ENCODE data around the gene IFNAR1.

Gene IFNAR1

GRCh38 chr21:33286600-33287456, 37.9 kb upstream of the IFNAR1 start:
- POLR2A ChIA-PET: no interaction called here
- DNase-seq (ENCODE audit: extremely low spot score): no peak
- TF ChIP-seq CTCF (IDR thresholded peaks at IDR 0.05; ENCODE audit: control extremely low read depth, extremely low read depth, low read depth, missing control alignments): no peak
- CTCF ChIA-PET: interaction anchor here (0.9 to 1.8 kb wide), 6 partner anchors 8 to 22 kb away, joined by 3 to 6 read pairs (median 3); no protein-coding TSS in a partner anchor

GRCh38 chr21:33289199-33289819, 35.5 kb upstream of the IFNAR1 start:
- POLR2A ChIA-PET: no interaction called here

GRCh38 chr21:33290441-33290840, 34.3 kb upstream of the IFNAR1 start:
- ChIA-PET POLR2A (no interaction called here), CTCF (no interaction called here)
- no peak for DNase-seq (ENCODE audit: extremely low spot score)
- TF ChIP-seq CTCF (IDR thresholded peaks at IDR 0.05; ENCODE audit: control extremely low read depth, extremely low read depth, low read depth, missing control alignments): no peak

More at GRCh38 chr21:33289199-33289819, 35.5 kb upstream of the IFNAR1 start:
- CTCF ChIA-PET: interaction anchor here (1.0 to 1.7 kb wide), 2 partner anchors 11 to 90 kb away, joined by 3 to 4 read pairs; no protein-coding TSS in a partner anchor
- no peak for DNase-seq (ENCODE audit: extremely low spot score)
- TF ChIP-seq CTCF (IDR thresholded peaks at IDR 0.05; ENCODE audit: control extremely low read depth, extremely low read depth, low read depth, missing control alignments): no peak

GRCh38 chr21:33291686-33292085, 33.1 kb upstream of the IFNAR1 start:
- DNase-seq (ENCODE audit: extremely low spot score): no peak
- POLR2A ChIA-PET: no interaction called here
- CTCF ChIA-PET: interaction anchor here (1.6 kb wide), 1 partner anchor 12 kb away, joined by 3 read pairs; no protein-coding TSS in a partner anchor
- TF ChIP-seq CTCF (IDR thresholded peaks at IDR 0.05; ENCODE audit: control extremely low read depth, extremely low read depth, low read depth, missing control alignments): no peak

GRCh38 chr21:33292724-33293123, 32.0 kb upstream of the IFNAR1 start:
- ChIA-PET CTCF (interaction anchor here (1.0 to 1.6 kb wide), 2 partner anchors 13 to 313 kb away, joined by 3 read pairs; no protein-coding TSS in a partner anchor), POLR2A (no interaction called here)
- DNase-seq (ENCODE audit: extremely low spot score): no peak
- no peak for TF ChIP-seq CTCF (IDR thresholded peaks at IDR 0.05; ENCODE audit: control extremely low read depth, extremely low read depth, low read depth, missing control alignments)

- ChIA-PET POLR2A (no interaction called here), CTCF (interaction anchor here (1.0 to 2.0 kb wide), 2 partner anchors 68 to 313 kb away, joined by 3 to 7 read pairs; no protein-coding TSS in a partner anchor)
- DNase-seq (ENCODE audit: extremely low spot score): no peak
- TF ChIP-seq CTCF (IDR thresholded peaks at IDR 0.05; ENCODE audit: control extremely low read depth, extremely low read depth, low read depth, missing control alignments): no peak
Observed at GRCh38 chr21:33293136-33293535, 31.6 kb upstream of the IFNAR1 start.

Measured in GM10248 (cell line).